CD4-positive, CD25-positive, alpha-beta regulatory T cell (primary cell): ENCODE measurements around the gene PTPRG. TPM values are rescaled to one million over a fixed set of nuclear protein-coding genes. Genes with fewer than 3 reads are reported as not detected.

Experiments used
- ATAC-seq, 2 donors: fragments of 150-1000 bp; cut with Tn5 transposase; one replicate each; pipeline ENCODE4 v1.10.0; 2021; ENCODE audit warnings: low read depth in 2 of 2, moderate number of reproducible peaks in 2 of 2, moderate library complexity in 1 of 2
- DNase-seq, 3 donors: peaks; one replicate each; pipeline versions ENCODE4 v3.0.0 to v3.0.0-alpha.2; 2012 to 2022; ENCODE audit warnings: mixed read lengths in 1 of 3
- H3K27ac ChIP-seq: one replicate; pipeline ENCODE4 v1.7.0; 2013; ENCODE audit warnings: mild to moderate bottlenecking, low read length; ENCODE audit not compliant: insufficient read depth, poor library complexity, severe bottlenecking
- H3K27me3 ChIP-seq: one replicate; pipeline ENCODE4 v1.7.0; 2013; ENCODE audit warnings: low read length; ENCODE audit not compliant: control insufficient read depth, insufficient read depth
- H3K36me3 ChIP-seq: one replicate; pipeline ENCODE4 v1.7.0; 2013; ENCODE audit warnings: mild to moderate bottlenecking, low read length, moderate library complexity; ENCODE audit not compliant: control insufficient read depth, insufficient read depth
- H3K4me1 ChIP-seq: 2 replicates; pipeline ENCODE4 v1.7.0; 2013; ENCODE audit warnings: mild to moderate bottlenecking, low read length; ENCODE audit not compliant: insufficient read depth, control insufficient read depth, poor library complexity, severe bottlenecking
- H3K4me3 ChIP-seq: one replicate; pipeline ENCODE4 v1.7.0; 2013; ENCODE audit warnings: low read depth, mild to moderate bottlenecking, low read length, moderate library complexity
- H3K9me3 ChIP-seq, 2 experiments: 1 replicate in 1 of 2; 2 replicates in 1 of 2; pipeline ENCODE4 v1.7.0; 2013; ENCODE audit warnings: low read length in 2 of 2, mild to moderate bottlenecking in 1 of 2, moderate library complexity in 1 of 2; ENCODE audit not compliant: control insufficient read depth in 2 of 2
- H3K27ac Mint-ChIP-seq, 3 donors: one replicate each; pipeline ENCODE4 v1.8.0; 2020 to 2022; ENCODE audit warnings: mild to moderate bottlenecking in 3 of 3, mixed read lengths in 3 of 3, moderate library complexity in 2 of 3
- H3K27me3 Mint-ChIP-seq: one replicate; pipeline ENCODE4 v1.8.0; 2022; ENCODE audit warnings: mild to moderate bottlenecking, mixed read lengths
- H3K36me3 Mint-ChIP-seq: one replicate; pipeline ENCODE4 v1.8.0; 2020; ENCODE audit warnings: mixed read lengths
- H3K4me1 Mint-ChIP-seq, 4 donors: one replicate each; pipeline ENCODE4 v1.8.0; 2020 to 2022; ENCODE audit warnings: mixed read lengths in 4 of 4, mild to moderate bottlenecking in 1 of 4
- H3K4me3 Mint-ChIP-seq, 4 donors: one replicate each; pipeline ENCODE4 v1.8.0; 2020 to 2022; ENCODE audit warnings: mild to moderate bottlenecking in 4 of 4, mixed read lengths in 4 of 4, moderate library complexity in 3 of 4
- H3K9me3 Mint-ChIP-seq, 7 donors: one replicate each; pipeline ENCODE4 v1.8.0; 2020 to 2022; ENCODE audit warnings: mixed read lengths in 7 of 7, mild to moderate bottlenecking in 3 of 7, moderate library complexity in 2 of 7
- polyA plus RNA-seq, 4 donors: library from polyadenylated mRNA; unstranded; fragments of 300-500 nt; fragmentation: Illumina TruSeq; gene quantifications; one replicate each; pipeline ENCODE4 v1.2.3, GENCODE V29; 2021
- total RNA-seq: library from RNA; stranded (reverse); gene quantifications from one replicate; pipeline ENCODE4 v1.2.3, GENCODE V29; 2022

PTPRG gene
- total and polyA plus RNA-seq, 5 donors from 2014 or later = not detected

DNA sequence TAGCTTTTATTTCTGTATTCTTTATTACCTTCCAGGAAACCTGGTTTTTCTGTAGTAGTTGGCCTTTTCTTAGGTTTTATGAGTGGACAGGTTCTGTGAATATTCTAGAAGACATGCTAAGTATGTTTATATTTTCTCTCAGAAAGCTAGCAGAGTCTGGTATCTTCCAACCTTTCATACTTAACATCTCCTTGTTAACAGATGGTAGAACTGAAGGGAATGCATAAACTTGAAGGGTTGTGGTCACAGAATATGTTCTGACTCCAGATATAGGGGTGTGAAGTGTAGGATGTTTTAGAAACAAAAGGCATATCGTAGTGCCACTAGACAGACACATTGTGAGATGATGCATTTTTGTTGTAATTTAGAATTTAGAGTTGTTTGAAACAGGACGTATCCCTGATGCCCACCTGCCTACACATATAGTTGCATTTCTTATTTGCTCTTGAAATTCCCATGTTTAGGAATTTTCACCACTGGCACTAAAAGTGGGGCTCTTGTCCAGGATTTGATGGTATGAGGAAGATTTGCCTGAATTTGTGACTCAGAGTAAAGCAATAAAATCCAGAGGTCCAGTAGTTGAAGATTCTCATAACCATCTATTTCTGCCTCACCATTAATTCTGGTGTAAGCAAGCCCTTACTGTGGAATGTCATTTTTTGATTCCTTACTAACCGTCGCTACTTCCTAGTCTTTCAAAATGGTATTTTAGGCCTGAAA, 537.4 kb downstream of the PTPRG start:
- Mint-ChIP-seq H3K4me1 (no peaks in the 10 kb centered on the region), H3K9me3 (peaks cover 0 to 3% (median 0%) of the 10 kb centered on the region in 7 donors), H3K27ac (no peak overlapping the region), H3K36me3 (no peaks in the 10 kb centered on the region), H3K4me3 (no peak overlapping the region), H3K27me3 (no peaks in the 10 kb centered on the region)
- Histone ChIP-seq H3K27ac (no peak overlapping the region), H3K4me1 (no peaks in the 10 kb centered on the region), H3K4me3 (no peak overlapping the region), H3K36me3 (no peaks in the 10 kb centered on the region), H3K9me3 (no peaks in the 10 kb centered on the region), H3K27me3 (no peaks in the 10 kb centered on the region)
- ATAC-seq (no peak), DNase-seq (no peak)

DNA sequence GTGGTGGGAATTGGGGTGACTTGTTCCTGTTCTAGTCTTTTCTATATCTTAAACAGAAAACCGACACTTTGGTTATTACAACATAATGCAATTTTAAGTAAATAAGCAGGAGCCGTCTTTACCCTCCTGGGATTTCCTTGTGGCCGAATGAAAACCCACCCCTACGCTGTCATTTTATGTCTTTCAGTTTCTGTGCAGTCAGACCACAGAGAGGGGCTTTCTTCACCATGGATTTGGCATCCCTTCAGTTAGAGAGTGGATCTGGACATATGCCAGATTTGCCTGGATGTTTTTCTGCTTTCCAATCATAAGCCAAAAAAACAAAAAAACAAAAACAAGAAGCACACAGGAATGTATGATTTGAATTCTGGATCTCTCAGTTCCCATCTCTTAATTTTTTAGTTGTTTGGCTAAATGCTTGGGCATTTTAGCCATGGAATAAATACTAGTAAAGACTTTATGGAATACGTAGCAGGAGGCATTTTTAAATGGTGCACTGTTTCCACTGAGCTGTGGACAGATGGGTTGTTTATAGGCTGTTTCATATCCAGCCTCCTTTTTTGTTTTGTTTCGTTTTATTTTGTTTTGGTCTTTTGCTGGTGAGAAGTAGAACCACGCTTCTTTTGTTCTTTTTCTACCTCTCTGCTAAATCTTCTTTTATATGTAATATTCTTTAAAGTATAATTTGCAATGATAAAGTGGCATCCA, 539.1 kb downstream of the PTPRG start:
- Histone ChIP-seq H3K4me1 (no peaks in the 10 kb centered on the region), H3K27ac (no peak overlapping the region), H3K9me3 (no peaks in the 10 kb centered on the region), H3K4me3 (no peak overlapping the region), H3K27me3 (no peaks in the 10 kb centered on the region), H3K36me3 (no peaks in the 10 kb centered on the region)
- Mint-ChIP-seq H3K9me3 (peaks cover 0 to 3% (median 0%) of the 10 kb centered on the region in 7 donors), H3K27me3 (no peaks in the 10 kb centered on the region), H3K4me3 (no peak overlapping the region), H3K4me1 (no peaks in the 10 kb centered on the region), H3K27ac (no peak overlapping the region), H3K36me3 (no peaks in the 10 kb centered on the region)
- DNase-seq (no peak), ATAC-seq (no peak)

DNA sequence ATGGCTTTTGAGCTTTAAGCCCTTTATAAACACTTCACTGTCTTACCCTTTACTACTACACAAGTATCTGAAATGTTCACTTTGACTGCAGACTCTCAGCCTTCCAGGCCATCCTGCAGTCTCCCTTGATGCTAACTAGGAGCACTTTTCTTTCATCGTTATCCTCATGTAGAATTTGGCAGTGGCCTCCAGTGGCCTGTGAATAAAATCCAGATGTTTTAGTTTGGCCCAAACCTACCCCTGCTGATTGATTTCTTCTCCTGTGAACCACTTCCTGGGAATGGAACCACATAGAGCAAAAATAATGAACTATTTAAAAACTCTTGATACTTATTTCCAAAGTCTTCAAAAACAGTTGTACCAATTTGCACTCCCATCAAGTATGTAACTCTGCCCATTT, 540.1 kb downstream of the PTPRG start:
- H3K4me3 Mint-ChIP-seq = no peak overlapping the region
- peaks cover 0 to 3% (median 0%) of the 10 kb centered on the region in 7 donors for H3K9me3 Mint-ChIP-seq

DNA sequence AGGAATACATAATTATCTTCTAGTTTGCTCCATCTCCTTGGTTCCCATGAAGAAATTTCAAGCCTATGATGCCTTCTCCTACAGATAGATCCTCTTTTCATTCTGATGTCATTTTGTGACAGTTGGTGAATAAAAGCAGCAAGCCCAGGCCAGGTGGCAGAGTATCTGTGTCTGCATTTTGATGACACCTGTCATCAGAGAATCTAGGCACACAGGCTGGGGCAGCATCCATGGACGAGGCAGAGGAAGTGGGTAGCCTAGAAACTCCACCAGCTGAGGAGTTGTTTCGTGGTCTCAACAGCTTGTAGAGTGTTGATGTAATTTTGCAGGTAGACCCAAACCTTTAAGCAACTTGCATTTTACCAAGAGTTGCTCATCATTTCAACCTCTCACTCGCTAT, 542.2 kb downstream of the PTPRG start:
- peaks cover 0 to 3% (median 0%) of the 10 kb centered on the region in 7 donors for H3K9me3 Mint-ChIP-seq
- no peak overlapping the region for H3K4me3 ChIP-seq
- no peaks in the 10 kb centered on the region for H3K9me3 ChIP-seq
- ATAC-seq = no peak
- no peaks in the 10 kb centered on the region for H3K4me1 Mint-ChIP-seq
- no peak overlapping the region for H3K27ac Mint-ChIP-seq
- H3K27me3 ChIP-seq = no peaks in the 10 kb centered on the region
- H3K27me3 Mint-ChIP-seq = no peaks in the 10 kb centered on the region
- no peak overlapping the region for H3K27ac ChIP-seq
- H3K4me3 Mint-ChIP-seq = no peak overlapping the region
- no peaks in the 10 kb centered on the region for H3K36me3 Mint-ChIP-seq
- no peaks in the 10 kb centered on the region for H3K36me3 ChIP-seq
- no peaks in the 10 kb centered on the region for H3K4me1 ChIP-seq
- DNase-seq = no peak

More for the DNA sequence above, 540.1 kb downstream of the PTPRG start:
- Histone ChIP-seq H3K36me3 (no peaks in the 10 kb centered on the region), H3K27ac (no peak overlapping the region), H3K27me3 (no peaks in the 10 kb centered on the region), H3K9me3 (no peaks in the 10 kb centered on the region), H3K4me3 (no peak overlapping the region), H3K4me1 (no peaks in the 10 kb centered on the region)
- DNase-seq = no peak
- ATAC-seq = no peak
- Mint-ChIP-seq H3K27me3 (no peaks in the 10 kb centered on the region), H3K27ac (no peak overlapping the region), H3K4me1 (no peaks in the 10 kb centered on the region), H3K36me3 (no peaks in the 10 kb centered on the region)

DNA sequence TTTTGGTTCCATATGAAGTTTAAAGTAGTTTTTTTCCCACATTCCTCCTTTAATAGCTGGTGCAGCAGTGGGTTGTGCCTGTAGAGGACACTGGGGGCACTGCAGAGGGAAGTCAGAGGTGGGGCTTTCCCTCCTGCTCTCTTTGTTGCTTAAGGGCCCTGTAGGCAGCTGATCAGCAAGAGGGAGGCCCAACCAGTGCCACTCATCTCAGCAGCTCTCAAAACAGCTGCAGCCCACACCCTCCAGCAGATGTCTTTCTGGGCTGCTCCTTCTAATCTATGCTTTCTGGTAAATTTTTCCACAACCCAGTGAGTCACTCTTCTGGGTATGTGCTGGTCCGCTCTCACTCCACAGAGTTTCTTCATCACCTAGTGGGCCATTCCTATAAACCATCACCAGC, 548.2 kb downstream of the PTPRG start:
- no peaks in the 10 kb centered on the region for H3K36me3 ChIP-seq
- Mint-ChIP-seq H3K4me3 (no peak overlapping the region), H3K27me3 (peaks cover 4% of the 10 kb centered on the region), H3K27ac (no peak overlapping the region), H3K4me1 (no peaks in the 10 kb centered on the region), H3K36me3 (no peaks in the 10 kb centered on the region), H3K9me3 (peaks cover 0 to 5% (median 2%) of the 10 kb centered on the region in 7 donors)
- H3K4me1 ChIP-seq = no peaks in the 10 kb centered on the region
- no peak for ATAC-seq
- H3K27me3 ChIP-seq = no peaks in the 10 kb centered on the region
- no peak overlapping the region for H3K27ac ChIP-seq
- no peak overlapping the region for H3K4me3 ChIP-seq
- no peaks in the 10 kb centered on the region for H3K9me3 ChIP-seq
- DNase-seq = no peak

DNA sequence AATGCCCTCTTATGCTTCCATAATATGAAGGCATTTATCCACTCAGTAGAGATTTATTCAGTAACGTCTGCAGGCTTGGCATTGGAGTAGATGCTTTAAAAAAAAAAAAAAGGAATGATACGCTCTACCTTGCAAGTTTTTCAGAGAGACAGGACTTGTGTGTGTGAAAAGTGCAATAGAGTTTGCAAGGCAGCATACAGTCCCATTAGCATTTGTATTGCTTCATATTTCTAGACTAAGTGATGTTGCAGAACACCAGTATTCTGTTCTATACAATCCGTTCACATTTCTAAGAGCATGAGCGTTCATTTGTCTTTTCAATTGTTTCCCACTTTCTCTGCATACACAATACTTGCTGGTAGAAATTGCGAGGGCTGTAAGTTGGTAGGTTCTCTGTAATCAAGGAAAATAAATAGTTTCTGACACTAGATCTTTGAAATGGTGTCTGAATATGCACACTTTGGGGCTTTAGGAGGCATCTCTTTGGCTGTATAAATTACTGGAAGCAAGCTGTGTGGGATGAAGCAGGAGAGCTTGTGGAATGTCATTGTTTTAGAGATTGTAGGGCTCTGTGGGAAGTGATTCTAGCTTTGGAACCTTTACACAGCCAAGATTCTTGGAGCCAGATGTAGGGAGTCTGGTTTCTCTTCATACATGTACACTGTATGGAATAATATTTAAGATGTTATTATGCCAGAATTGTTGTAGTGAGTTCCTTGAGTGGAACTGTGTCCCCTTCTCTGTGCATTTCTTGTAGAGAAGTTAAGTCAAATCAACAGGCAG, 549.3 kb downstream of the PTPRG start:
- no peak for DNase-seq
- ATAC-seq = no peak
- H3K36me3 ChIP-seq = no peaks in the 10 kb centered on the region
- no peak overlapping the region for H3K4me3 Mint-ChIP-seq
- no peak overlapping the region for H3K4me3 ChIP-seq
- H3K27ac ChIP-seq = no peak overlapping the region
- H3K4me1 ChIP-seq = no peaks in the 10 kb centered on the region
- H3K9me3 Mint-ChIP-seq = peaks cover 0 to 5% (median 2%) of the 10 kb centered on the region in 7 donors
- no peaks in the 10 kb centered on the region for H3K4me1 Mint-ChIP-seq
- no peaks in the 10 kb centered on the region for H3K27me3 ChIP-seq
- H3K27me3 Mint-ChIP-seq = peaks cover 4% of the 10 kb centered on the region
- peak overlapping the region in 1 of 3 donors; percentile 50 for H3K27ac Mint-ChIP-seq
- H3K36me3 Mint-ChIP-seq = no peaks in the 10 kb centered on the region
- H3K9me3 ChIP-seq = no peaks in the 10 kb centered on the region

DNA sequence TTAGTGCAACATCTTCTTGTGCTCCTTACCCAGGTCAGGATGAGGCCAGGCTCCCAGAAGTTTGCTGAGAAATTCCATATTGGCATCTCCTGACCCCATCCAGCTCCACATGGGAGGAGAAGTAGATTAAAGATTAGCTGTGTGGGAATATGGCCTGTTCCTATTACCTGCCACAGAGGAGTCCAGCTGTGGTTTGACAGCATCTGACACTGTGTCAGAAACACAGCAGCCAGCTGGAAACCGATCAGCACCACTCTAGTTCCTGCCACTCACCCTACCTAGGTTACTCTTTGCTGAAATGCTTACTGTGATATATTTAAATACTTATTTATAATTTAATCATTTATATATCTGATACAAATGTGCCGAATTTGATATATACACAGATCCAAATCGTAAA, 551.7 kb downstream of the PTPRG start:
- Histone ChIP-seq H3K27me3 (no peaks in the 10 kb centered on the region), H3K4me1 (no peaks in the 10 kb centered on the region), H3K9me3 (no peaks in the 10 kb centered on the region), H3K27ac (no peak overlapping the region), H3K4me3 (no peak overlapping the region), H3K36me3 (no peaks in the 10 kb centered on the region)
- Mint-ChIP-seq H3K4me3 (no peak overlapping the region), H3K27me3 (peaks cover 4% of the 10 kb centered on the region), H3K36me3 (no peaks in the 10 kb centered on the region), H3K27ac (no peak overlapping the region), H3K9me3 (peaks cover 0 to 5% (median 1%) of the 10 kb centered on the region in 7 donors), H3K4me1 (no peaks in the 10 kb centered on the region)
- ATAC-seq (no peak), DNase-seq (no peak)
